ENCODE data around the gene SH3GLB2.

GRCh38 chr9:129010267-129010975 lies 17.7 kb downstream of the SH3GLB2 start:
- TF ChIP-seq EZH2 (IDR thresholded peaks at IDR 0.05; ENCODE audit: low read depth, unreplicated experiment) (no peak), EZH2phosphoT487 (IDR thresholded peaks at IDR 0.05; ENCODE audit: unreplicated experiment) (no peak), CTCF (conservative IDR thresholded peaks at IDR 0.05; ENCODE audit: low read depth in 2 of 2) (no peak), POLR2AphosphoS5 (IDR thresholded peaks at IDR 0.05; ENCODE audit: low read depth) (no peak)
